GM18868 (cell line): ENCODE measurements around the gene HOMER2.
"Not testable (repeated sequence)": the region's sequence is repeated elsewhere in the genome, so short reads cannot be mapped to it uniquely, and the experiment has no call there.

Source experiments
- ATAC-seq: cut with Tn5 transposase; IDR thresholded peaks from one replicate; pipeline ENCODE4 v1.9.1; 2021; ENCODE audit warnings: mild to moderate bottlenecking, moderate library complexity; ENCODE audit not compliant: unreplicated experiment

Gene HOMER2

DNA sequence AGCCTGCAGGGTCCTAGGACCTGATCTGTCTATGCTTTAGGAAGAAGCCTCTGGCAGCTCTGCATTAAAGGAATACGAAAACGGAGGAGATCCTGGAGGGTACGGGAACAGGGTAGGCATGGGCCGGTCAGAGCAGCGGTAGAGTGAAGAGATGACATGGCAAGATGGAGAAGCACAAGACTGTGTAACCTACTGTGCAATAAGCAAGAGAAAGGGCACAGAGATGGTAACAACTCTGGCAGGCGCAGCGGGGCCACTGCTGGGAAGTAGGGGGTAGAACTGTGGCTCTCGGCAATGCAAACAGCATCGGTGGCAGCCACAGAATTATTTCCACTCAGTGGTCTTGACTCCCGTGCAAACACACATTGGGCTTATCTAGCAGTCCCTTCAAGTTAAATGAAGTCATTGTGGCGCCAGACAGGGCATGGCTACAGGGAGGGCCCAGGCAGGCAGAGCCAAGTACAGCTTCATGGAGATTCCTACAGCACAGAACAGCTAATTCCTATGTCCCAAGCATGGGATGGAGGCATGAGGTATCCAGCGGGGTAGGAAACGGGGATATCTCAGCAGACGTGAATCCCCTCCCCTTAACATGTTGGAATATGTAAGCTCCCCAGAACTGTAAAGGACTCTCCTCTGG is 114.3 kb downstream of the HOMER2 start:
- no peak for ATAC-seq

DNA sequence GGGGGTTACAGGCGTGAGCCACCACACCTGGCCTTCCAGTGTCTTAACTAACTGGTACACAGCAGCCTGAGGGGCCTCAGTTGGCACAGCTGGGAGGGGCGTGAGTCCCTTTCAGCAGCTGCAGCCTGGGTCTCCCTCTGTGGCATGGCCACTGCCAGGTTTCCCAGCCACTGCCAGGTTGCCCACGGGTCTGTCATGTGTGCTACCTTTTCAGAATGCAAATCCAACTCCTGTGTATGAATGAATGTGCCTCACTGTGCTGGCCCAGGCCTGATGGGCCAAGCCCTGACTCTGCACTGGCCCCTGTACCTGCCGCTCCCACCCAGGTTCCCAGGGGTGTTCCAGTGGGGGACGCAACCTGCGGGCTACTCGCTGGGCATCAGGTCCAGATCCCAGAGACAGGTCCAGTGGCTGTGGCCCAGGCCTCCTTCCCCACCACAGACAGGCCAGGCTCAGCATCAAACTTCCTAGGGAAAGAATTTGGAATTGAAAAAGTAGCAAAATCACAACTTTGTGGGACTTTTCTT is 117.1 kb downstream of the HOMER2 start:
- ATAC-seq: no peak

DNA sequence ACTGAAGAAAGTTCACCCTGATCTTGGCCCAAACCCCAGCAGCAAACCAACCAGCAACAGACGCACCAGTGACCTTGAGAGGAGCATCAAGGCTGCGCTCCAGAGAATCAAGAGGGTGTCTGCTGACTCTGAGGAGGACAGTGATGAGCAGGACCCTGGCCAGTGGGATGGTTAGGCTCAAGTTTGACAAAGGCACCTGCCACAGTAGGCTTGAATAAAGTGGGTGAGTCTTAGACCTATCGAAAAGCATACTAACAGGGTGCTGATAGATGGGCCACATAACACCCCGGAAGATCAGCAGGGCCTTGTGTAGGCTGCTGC is 119.2 kb downstream of the HOMER2 start:
- no peak for ATAC-seq

DNA sequence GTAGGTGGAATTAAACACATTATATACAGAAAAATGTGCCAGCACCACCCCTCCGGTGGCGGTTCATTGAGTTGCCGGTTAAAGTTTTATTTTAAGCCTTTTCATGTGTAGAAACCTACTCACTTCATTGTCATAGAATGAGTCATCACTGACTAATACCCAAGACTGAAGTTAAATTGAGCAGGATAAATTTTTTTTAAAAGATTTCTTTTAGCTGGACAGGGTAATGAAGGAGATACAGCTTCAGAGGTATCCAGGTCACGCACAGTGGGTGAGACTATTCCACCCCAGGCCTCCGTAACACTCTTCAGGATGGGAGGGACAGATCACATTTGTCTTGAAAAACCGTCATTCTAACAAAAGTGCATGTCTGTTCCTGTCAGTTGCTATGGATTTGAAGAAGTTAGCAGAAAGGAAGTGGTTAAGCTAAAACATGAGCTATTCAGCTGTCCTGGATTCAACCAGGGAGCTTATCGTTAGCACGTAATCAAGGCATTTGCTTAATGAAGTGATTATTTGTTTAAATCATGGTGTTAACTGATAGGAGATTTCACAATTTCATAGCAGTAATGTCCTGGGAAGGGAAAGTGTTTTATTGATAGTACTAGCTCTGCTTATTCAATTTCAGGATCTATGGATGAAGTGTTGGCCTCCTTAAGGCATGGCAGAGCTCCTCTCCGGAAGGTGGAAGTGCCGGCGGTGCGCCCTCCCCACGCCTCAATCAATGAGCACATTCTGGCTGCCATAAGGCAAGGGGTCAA is 119.7 kb downstream of the HOMER2 start:
- peak; percentile 94 for ATAC-seq

DNA sequence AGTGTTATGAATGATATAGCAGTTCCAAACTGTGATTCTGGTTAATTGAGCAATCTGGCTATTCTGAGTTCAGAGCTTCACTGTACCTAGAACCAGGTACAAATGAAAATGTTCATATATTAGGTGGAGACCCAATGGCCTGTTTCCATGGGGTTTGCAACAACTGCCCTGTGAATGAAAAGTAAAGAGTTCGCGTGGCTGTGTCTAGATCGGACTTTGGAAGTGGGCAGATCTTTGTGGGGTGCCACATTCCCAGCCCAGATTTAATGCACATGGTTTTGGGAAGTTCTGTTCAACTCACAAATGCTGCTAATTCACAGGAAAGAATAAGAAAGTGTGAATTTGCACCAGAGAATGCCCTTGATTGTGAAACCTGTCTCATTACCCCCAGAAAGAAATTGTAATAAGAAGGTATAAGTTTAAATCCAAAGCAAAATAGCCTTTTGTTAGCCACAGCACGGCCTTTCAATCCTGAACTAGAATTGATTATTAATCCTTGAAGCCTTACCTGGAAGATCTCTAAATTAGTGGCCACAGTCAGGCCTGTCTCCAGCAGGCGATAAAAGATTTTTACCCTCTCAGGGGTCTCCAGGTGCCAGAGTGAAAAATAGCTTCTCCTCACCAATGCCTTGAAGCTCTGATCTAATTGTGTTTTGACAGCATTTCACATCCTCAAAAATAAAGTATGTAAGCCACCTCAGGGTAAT is 120.5 kb downstream of the HOMER2 start:
- ATAC-seq: no peak

DNA sequence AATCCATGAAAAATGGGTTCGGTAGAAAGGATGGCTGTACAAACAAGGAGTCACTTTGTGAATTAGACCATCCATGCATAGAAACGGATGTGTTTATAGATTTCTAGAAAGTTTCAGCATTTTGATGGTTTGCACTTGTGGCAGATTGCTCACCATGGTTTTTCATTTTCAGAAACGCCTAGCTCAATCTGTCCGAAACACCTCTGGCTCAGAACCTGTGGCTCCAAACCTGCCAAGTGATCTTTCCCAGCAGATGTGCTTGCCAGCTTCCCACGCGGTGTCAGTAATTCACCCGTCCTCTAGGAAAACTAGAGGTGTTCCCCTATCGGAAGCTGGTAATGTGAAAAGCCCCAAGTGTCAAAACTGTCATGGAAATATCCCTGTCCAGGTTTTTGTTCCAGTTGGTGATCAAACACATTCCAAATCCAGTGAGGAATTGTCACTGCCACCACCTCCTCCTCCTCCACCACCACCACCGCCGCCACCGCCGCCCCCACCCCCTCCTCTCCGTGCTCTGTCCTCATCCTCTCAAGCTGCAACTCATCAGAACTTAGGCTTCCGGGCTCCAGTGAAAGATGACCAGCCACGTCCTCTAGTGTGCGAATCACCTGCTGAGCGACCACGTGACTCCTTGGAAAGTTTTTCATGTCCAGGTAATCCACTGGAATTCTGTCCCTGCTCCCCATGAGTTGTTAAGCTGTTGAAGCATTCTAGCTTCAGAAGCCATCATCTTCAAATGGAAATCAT is 121.9 kb downstream of the HOMER2 start:
- no peak for ATAC-seq

DNA sequence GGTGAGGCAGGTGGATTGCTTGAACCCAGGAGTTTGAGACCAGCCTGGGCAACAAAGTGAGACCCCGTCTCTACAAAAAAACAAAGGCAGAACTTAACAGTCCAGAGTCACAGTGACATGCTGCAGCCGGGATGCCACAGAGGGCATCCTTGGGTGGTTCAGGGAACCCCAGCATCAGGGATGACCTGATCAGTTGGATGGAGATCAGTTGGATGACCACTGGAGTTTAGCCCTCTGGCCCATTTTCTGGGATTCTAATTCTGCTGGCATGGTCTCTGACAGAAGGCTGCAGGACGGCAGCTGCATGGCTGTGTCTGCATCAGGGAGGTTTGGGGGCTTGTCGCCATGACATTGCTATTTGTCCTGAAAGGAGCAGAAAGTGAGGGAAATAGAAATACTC is 123.3 kb downstream of the HOMER2 start:
- ATAC-seq: no peak

DNA sequence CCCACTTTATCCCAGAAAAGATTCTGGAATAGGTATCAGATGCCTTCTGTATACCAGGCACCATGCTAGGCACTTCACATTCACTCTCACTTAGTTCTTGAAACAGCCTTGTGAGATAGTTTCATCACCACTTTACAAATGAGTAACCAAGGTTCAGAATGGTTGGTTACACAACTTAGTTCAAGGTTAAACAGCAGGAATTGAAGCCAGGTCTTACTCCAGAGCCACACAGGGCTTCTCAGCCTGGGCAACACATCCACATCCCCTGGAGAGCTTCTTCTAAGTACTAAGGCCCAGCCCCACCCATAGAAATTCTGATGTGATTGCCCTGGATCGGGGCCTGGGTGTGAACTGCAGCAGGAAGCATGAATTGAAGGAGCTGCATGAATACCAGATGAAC is 124.4 kb downstream of the HOMER2 start:
- no peak for ATAC-seq

DNA sequence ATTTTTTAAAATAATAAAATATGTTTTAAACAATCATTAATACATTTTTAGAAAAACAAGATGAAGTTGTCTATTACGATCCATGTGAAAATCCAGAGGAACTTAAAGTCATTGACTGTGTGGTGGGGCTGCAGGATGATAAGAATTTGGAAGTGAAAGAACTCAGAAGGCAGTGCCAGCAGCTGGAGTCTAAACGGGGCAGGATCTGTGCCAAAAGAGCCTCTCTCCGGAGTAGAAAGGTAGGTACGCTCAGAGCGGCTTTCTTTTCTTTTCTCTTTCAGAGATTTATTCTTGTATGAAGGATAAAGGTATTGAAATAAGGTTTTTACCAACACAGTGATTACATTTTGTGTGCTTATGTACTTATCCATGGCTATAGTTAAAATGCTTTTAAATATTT is 129.5 kb downstream of the HOMER2 start:
- no peak for ATAC-seq

DNA sequence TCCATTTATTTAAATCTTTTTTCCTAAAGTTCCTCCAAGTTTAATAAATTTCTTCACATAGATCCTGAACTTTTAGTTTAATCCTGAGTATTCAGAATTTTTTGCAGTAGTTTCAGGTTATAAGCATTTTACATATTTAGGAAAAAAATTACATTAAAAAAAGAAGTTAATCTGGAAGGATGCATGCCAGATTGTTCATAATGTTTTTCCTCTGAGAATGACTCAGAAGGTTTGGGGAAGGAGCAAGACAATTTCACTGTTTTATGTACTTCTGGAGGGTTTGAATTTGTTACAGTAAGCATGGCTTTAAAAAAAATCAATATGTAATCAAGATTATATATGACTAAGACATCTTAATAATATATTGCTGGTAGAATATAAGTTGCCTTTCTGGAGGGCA is 130.7 kb downstream of the HOMER2 start:
- not testable (repeated sequence) for ATAC-seq

DNA sequence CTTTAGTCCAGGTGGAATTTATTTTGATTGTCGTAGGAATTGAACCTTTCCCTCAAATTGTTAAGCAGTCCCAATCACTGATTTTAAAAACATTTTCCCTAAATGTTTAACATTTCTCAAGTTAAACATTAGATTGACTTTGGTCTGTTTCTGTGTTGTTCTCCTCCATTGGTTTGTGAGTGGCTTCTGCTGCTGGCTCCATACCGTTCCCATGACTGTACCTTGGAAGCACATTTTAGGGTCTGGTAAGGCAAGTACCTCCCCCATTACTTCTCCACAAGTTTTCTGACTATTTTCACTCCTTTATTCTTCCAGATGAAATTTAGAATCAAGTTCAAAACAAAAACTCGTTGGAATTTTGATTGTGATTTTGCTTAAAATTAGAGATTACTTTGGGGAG is 131.1 kb downstream of the HOMER2 start:
- not testable (repeated sequence) for ATAC-seq

DNA sequence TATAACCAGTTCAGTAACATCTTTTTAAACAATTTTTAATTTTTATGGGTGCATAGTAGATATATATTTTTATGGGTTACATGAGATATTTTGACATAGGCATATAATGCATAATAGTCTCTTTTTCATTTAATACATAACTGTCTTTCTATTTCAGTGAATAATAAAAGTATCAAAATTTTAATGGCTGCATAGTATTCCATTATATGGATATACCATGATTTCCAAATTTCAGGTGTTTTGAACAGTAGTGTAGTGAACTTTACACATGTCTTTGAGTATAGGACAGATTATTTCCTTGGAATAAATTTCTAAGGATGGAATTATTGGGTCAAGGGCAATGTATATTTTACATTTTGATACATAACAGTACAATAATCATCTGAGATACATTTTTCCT is 132.4 kb downstream of the HOMER2 start:
- ATAC-seq: no peak

DNA sequence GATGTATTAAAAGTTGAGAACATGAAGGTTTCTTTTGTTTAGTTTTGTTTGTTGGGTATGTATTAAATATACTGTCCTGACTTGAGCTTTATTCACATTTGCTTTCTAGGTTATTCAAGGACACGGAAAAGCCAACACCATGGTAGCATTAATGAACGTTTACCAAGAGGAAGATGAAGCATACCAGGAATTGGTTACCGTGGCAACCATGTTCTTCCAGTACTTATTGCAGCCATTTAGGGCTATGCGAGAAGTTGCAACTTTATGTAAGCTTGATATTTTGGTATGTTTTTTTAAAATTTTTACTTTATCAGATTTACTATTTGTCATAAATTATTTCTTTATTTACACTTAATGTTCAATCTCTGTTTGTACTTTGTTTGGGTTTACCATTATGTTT is 139.5 kb downstream of the HOMER2 start:
- ATAC-seq: no peak

DNA sequence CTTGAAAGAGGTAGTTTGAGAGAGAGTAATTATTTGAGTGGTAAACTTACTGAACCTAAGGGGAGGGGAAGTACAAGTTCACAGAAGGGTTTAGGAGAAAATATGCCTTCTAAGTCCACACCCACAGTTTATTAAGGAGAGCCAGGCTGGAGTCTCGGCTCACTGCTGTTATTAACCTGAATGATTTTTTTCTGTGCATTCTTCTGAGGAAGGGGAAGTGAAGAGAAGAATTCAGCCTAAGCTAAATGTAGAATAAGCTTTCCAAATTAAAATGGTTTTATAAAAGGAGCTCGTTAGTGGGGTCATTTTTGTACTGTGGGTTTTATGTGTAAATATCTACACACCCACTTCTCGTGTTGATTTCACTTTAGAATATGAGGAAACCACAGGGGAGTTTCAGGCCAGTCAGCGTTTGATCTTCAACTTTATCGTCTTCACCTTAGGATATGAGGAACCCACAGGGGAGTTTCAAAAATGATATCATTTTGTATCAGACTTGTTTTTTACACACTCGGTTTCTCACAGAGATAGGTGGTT is 141.6 kb downstream of the HOMER2 start:
- no peak for ATAC-seq

DNA sequence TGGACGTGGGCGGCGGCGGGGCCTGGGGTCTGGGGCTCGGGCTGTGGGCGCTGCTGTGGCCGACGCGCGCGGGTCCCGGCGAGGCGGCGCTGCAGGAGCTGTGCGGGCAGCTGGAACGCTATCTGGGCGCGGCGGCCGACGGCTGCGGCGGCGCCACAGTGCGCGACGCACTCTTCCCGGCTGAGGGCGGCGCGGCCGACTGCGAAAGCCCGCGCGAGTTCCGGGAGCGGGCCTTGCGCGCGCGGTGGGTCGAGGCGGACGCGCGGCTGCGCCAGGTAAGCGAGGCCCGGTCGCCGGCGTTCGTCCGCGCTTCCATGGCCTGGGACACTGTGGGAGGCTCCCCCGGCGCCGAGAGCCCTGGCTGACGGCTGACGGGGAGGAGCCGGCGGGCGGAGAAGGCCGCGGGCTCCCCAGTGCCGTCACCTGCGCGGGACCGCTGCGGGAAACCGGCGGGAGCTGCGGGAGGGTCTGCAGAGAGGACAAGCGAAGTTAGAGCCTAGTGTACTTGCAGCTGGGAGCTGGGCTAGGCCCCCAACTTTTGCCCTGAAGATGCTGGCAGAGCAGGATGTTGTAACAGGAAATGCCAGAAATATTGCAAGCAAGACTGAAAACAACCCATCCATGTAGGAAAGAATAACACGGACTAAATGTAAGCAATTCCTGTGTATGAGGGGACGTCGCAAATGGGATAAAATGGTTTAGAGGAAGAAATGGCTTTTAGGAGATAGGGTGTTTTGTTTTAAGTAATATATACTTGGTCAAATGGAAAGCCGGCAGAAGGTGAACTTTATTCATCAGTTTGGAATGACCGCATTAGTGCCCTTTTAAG is 142.2 kb downstream of the HOMER2 start:
- peak; percentile 7 for ATAC-seq

DNA sequence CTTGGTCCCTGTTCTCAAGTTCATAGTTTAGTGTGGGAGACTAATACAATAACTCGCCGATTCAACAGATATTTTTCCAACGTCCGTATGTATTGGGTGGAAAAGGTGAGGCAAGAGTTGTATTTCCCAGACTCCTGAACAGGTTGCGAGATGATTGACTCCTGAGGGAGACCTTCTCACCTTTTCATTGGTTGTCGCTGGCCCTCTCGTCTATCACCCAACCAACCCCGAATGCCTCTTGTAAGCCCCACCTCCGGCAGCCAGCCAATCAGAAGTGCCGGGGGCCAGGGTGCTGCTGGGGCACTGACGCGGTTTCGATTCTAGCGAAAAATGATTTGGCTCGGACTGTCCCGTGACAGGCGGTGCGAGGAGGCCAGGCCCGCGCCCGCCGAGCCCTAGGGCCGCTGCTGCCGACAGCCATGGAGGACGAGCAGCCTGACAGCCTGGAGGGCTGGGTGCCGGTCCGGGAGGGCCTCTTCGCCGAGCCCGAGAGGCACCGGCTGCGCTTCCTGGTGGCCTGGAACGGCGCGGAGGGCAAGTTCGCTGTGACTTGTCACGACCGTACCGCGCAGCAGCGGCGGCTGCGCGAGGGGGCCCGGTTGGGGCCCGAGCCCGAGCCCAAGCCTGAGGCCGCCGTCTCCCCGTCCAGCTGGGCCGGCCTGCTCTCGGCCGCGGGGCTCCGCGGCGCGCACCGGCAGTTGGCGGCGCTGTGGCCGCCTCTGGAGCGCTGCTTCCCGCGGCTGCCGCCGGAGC is 143.0 kb downstream of the HOMER2 start, which contains the start of gene WHAMM:
TSS of gene WHAMM (plus strand) at position 321 of the 753 bp plus-strand sequence. CDS start at position 420, 99 bp downstream.
- peak; percentile 77 for ATAC-seq

DNA sequence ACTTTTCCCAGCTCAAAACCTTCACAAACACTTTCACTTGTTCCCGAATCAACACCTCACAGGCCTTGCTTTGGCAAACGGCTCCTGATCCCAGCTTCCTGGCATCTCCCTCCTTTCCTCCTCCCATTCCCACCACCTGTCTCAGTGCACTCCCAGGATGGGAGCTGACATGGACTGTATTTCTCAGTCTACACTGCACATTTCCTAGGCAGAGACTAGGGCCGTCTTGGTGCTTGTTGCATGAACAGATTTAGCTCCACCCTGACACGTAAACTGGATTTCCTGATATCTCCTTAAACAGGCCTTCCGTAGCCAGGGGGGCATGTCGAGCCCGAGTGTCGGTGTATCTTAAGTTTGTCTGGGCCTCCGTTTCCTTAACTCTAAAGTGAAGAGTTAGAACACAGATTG is 143.9 kb downstream of the HOMER2 start:
- ATAC-seq: no peak

DNA sequence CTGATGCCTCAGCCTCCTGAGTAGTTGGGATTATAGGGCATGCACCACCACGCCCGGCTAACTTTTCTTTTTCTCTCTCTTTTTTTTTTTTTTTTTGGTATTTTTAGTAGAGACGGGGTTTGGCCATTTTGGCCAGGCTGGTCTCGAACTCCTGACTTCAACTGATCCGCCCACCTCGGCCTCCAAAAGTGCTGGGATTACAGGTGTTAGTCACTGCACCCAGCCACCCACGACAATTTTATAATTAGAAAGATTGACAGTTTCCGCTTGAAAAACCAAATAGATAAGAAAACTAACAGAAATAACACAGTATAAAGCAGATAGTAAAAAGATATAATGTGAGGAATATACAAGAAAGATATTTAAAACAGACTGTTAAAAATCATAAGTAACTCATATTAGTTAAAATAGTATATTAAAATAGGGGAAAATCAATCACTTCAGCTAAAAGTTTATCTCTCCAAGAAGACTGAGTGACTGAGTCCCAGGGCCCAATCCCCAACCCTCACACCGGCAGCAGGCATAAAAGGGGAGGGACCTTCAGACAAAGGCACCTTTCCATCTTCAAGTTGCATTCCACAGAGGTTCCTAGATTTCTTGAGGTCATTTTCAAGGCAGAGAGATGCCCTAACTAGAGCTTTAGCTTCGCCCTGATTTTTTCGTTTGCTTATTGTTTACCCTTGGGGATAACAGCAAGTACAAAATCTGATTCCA is 144.4 kb downstream of the HOMER2 start:
- ATAC-seq: no peak

DNA sequence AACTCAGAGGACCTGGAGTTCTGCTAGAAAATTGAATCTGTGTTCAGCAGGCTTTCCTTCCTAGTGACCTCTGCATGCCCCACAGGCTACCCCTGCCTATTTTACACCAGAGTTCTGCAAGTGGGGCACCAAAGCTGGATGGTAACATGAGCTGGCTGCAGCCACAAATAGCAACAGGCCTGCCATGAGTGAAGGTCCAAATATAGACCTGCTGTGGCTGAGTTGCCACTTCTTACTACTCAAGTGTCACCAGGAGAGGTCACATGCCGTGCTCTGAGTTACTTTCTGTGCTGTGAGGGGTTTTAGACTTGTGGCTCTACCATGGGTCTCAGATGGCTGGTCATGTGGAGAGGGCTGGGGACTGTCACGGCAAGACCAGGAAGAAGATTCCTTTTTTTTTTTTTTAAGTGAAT is 146.5 kb downstream of the HOMER2 start, which contains the start of gene FSD2:
TSS of gene FSD2 (minus strand) at position 76 of the 413 bp plus-strand sequence. CDS start 18,679 bp downstream, outside the sequence.
- ATAC-seq: peak; percentile 57
